Endothelial cell of umbilical vein (primary cell): ENCODE results near the gene NANS.

Experiments used
- CTCF ChIP-seq, 2 donors: IDR thresholded peaks; 1 replicate in 1 of 2; 2 replicates in 1 of 2; pipeline ENCODE4 v1.5.1; 2011; ENCODE audit warnings: low read length in 2 of 2, mild to moderate bottlenecking in 2 of 2, moderate library complexity in 2 of 2, control low read depth in 1 of 2, inconsistent platforms in 1 of 2, low read depth in 1 of 2; ENCODE audit not compliant: insufficient read depth in 1 of 2; ENCODE audit errors: extremely low read depth in 1 of 2
- EZH2 ChIP-seq: IDR thresholded peaks from 2 replicates; pipeline ENCODE4 v1.6.1; 2012; ENCODE audit warnings: borderline replicate concordance, low read depth, mild to moderate bottlenecking, moderate library complexity, low read length, inconsistent platforms; ENCODE audit not compliant: severe bottlenecking
- FOS ChIP-seq: IDR thresholded peaks from 2 replicates; pipeline ENCODE4 v1.6.1; 2011; ENCODE audit warnings: mild to moderate bottlenecking, low read length, moderate library complexity, borderline replicate concordance; ENCODE audit not compliant: insufficient read depth
- JUN ChIP-seq: IDR thresholded peaks from 2 replicates; pipeline ENCODE4 v1.6.1; 2011; ENCODE audit warnings: borderline replicate concordance, low read depth; ENCODE audit not compliant: insufficient read length, insufficient read depth
- MYC ChIP-seq: IDR thresholded peaks from one replicate; pipeline ENCODE4 v1.6.1; 2011; ENCODE audit warnings: mild to moderate bottlenecking, low read depth, low read length
- POLR2A ChIP-seq: IDR thresholded peaks from 2 replicates; pipeline ENCODE4 v1.6.1; 2012; ENCODE audit warnings: low read depth, mild to moderate bottlenecking, control low read depth, low read length
- POLR2AphosphoS5 ChIP-seq: IDR thresholded peaks from 2 replicates; pipeline ENCODE4 v1.6.1; 2012; ENCODE audit warnings: low read depth, mild to moderate bottlenecking, control low read depth, low read length, moderate library complexity; ENCODE audit not compliant: insufficient read depth

- TF ChIP-seq POLR2A (no peak), CTCF (IDR thresholded peaks at IDR 0.05; ENCODE audit: extremely low read depth in 1 of 2, insufficient read depth in 1 of 2, low read depth in 1 of 2, low read length in 2 of 2) (no peak), FOS (no peak), JUN (no peak), POLR2AphosphoS5 (no peak), MYC (no peak), EZH2 (no peak)
These were observed 39.2 kb upstream of the NANS start for GRCh38 chr9:98017306-98017705.
